ENCODE data around the gene NAT9.

Gene NAT9

GRCh38 chr17:74760404-74761105 is 15.6 kb downstream of the NAT9 start:
- no peak for DNase-seq

GRCh38 chr17:74759941-74760340 is 16.2 kb downstream of the NAT9 start:
- no peak for DNase-seq

GRCh38 chr17:74759243-74759801 is 16.8 kb downstream of the NAT9 start:
- DNase-seq, result peak in 2 of 4 experiments; percentile 25 to 33

GRCh38 chr17:74758848-74759168 is 17.3 kb downstream of the NAT9 start:
- DNase-seq, result no peak

- DNase-seq, result no peak
Observed at GRCh38 chr17:74757931-74758847, 18.0 kb downstream of the NAT9 start.

- no peak for DNase-seq
Observed at GRCh38 chr17:74757502-74757901, 18.6 kb downstream of the NAT9 start.

- no peak for DNase-seq
Observed at GRCh38 chr17:74756891-74757290, 19.3 kb downstream of the NAT9 start.

GRCh38 chr17:74755533-74755932 is 20.6 kb downstream of the NAT9 start:
- DNase-seq, result no peak

- DNase-seq, result no peak
Observed at GRCh38 chr17:74754832-74755231, 21.3 kb downstream of the NAT9 start.

- DNase-seq, result no peak
Observed at GRCh38 chr17:74752822-74753401, 23.2 kb downstream of the NAT9 start.

- no peak for DNase-seq
Observed at GRCh38 chr17:74752415-74752814, 23.7 kb downstream of the NAT9 start.

GRCh38 chr17:74750327-74751069 is 25.6 kb downstream of the NAT9 start:
- DNase-seq, result no peak

- no peak for DNase-seq
Observed at GRCh38 chr17:74750039-74750326, 26.2 kb downstream of the NAT9 start.

GRCh38 chr17:74749279-74750038 is 26.7 kb downstream of the NAT9 start:
- peak in 2 of 4 experiments; percentile 33 to 48 for DNase-seq

- DNase-seq, result peak; percentile 71 to 94 (median 82)
Observed at GRCh38 chr17:74748529-74749278, 27.4 kb downstream of the NAT9 start, which contains the start of gene NHERF1. TSS of gene NHERF1 (plus strand) at chr17:74748628. CDS start at chr17:74748847, 219 bp downstream.

GRCh38 chr17:74748279-74748528 is 27.9 kb downstream of the NAT9 start:
- DNase-seq, result no peak

GRCh38 chr17:74746922-74747321 is 29.2 kb downstream of the NAT9 start:
- no peak for DNase-seq

GRCh38 chr17:74746376-74746775 is 29.8 kb downstream of the NAT9 start:
- DNase-seq, result no peak

- no peak for DNase-seq
Observed at GRCh38 chr17:74745548-74746177, 30.5 kb downstream of the NAT9 start.

GRCh38 chr17:74744714-74745547 is 31.2 kb downstream of the NAT9 start:
- peak; percentile 76 to 80 (median 78) for DNase-seq
